Nephron (organoid): Measurements from ENCODE around the gene RPL38.

Source experiments
- H3K27ac Mint-ChIP-seq, 3 experiments: 2 replicates each; pipeline ENCODE4 v1.8.0; 2020; ENCODE audit warnings: mixed read lengths in 3 of 3, mild to moderate bottlenecking in 2 of 3, moderate library complexity in 1 of 3
- H3K27me3 Mint-ChIP-seq: 2 replicates; pipeline ENCODE4 v1.8.0; 2021; ENCODE audit warnings: low read depth, mild to moderate bottlenecking, moderate library complexity, mixed read lengths
- H3K36me3 Mint-ChIP-seq: 2 replicates; pipeline ENCODE4 v1.8.0; 2020; ENCODE audit warnings: low read depth, mixed read lengths
- H3K4me1 Mint-ChIP-seq: 2 replicates; pipeline ENCODE4 v1.8.0; 2020; ENCODE audit warnings: mixed read lengths
- H3K4me3 Mint-ChIP-seq, 3 experiments: 2 replicates each; pipeline ENCODE4 v1.8.0; 2020; ENCODE audit warnings: mild to moderate bottlenecking in 3 of 3, mixed read lengths in 3 of 3, moderate library complexity in 2 of 3
- H3K9me3 Mint-ChIP-seq: 2 replicates; pipeline ENCODE4 v1.8.0; 2020; ENCODE audit warnings: mixed read lengths
- TF ChIP-seq, protein P1 (sequence below), 3 experiments: fragments of 200-600 bp; sonication (generic); IDR thresholded peaks; one replicate each; pipeline ENCODE4 v1.5.0; 2021; ENCODE audit warnings: antibody characterized with exemption in 3 of 3; ENCODE audit not compliant: unreplicated experiment in 3 of 3

Gene RPL38

DNA sequence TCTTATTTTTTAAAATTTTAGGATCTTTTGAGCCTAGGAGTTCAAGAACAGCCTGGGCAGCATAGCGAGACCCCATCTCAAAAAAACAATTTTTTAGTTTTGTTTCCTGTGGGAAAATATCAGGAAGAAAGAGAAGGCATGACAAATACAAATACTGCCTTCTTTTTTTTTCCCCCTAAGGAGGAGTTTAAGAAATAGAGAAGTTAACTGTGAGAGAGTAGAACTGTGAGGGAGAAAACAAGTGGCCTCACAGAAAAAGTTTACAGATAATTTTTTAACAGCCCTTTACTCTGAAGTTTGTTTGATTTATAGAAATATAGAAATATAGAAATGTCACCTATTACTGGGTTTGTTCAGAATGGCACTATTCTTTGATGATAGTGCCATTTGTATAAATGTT, 31.0 kb downstream of the RPL38 start:
- Mint-ChIP-seq H3K9me3 (no peaks in the 10 kb centered on the region), H3K27me3 (peaks cover 3% of the 10 kb centered on the region), H3K4me3 (no peak overlapping the region), H3K27ac (peak overlapping the region in 1 of 3 experiments; percentile 66), H3K36me3 (peaks cover under 1% of the 10 kb centered on the region), H3K4me1 (peaks cover 34% of the 10 kb centered on the region)
- TF ChIP-seq, protein P1, sequence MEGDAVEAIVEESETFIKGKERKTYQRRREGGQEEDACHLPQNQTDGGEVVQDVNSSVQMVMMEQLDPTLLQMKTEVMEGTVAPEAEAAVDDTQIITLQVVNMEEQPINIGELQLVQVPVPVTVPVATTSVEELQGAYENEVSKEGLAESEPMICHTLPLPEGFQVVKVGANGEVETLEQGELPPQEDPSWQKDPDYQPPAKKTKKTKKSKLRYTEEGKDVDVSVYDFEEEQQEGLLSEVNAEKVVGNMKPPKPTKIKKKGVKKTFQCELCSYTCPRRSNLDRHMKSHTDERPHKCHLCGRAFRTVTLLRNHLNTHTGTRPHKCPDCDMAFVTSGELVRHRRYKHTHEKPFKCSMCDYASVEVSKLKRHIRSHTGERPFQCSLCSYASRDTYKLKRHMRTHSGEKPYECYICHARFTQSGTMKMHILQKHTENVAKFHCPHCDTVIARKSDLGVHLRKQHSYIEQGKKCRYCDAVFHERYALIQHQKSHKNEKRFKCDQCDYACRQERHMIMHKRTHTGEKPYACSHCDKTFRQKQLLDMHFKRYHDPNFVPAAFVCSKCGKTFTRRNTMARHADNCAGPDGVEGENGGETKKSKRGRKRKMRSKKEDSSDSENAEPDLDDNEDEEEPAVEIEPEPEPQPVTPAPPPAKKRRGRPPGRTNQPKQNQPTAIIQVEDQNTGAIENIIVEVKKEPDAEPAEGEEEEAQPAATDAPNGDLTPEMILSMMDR (IDR thresholded peaks at IDR 0.05; ENCODE audit: unreplicated experiment in 3 of 3), result no peak

DNA sequence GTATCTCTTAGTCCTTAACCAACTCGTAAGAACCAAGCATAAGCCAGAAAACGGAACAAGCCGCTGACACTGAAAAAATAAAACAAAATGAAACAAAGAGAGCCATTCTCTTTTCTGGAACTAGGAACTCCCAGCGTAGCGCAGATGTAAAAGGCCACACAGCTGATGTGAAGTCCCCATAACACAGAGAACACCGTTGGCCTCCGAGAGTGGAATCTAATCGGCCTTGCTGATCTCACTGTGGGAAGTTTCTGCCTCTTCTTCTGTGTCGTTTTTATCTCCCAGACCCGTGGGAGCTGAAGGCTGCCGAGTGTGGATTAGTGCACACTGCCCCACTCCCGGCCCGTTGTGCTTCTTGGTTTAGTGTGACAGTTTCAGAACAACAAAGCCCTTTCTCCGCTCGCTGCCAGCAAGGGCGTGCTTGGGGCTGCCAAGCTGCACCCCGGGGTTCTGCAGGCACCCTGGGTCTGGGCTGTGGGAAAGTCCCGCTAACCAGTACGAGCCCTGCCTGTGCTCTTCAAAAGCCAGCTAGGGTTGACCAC, 31.6 kb downstream of the RPL38 start:
- peaks cover 3% of the 10 kb centered on the region for H3K27me3 Mint-ChIP-seq
- peaks cover 5% of the 10 kb centered on the region for H3K36me3 Mint-ChIP-seq
- H3K27ac Mint-ChIP-seq, result peak overlapping the region; percentile 33 to 66 (median 54)
- H3K4me3 Mint-ChIP-seq, result no peak overlapping the region
- TF ChIP-seq, protein P1 (IDR thresholded peaks at IDR 0.05; ENCODE audit: unreplicated experiment in 3 of 3), result no peak
- H3K4me1 Mint-ChIP-seq, result peaks cover 38% of the 10 kb centered on the region
- H3K9me3 Mint-ChIP-seq, result no peaks in the 10 kb centered on the region

GRCh38 chr17:74235911-74236371, 32.5 kb downstream of the RPL38 start:
- H3K27ac Mint-ChIP-seq, result peak overlapping the region in 2 of 3 experiments; percentile 15 to 84
- no peaks in the 10 kb centered on the region for H3K9me3 Mint-ChIP-seq
- H3K27me3 Mint-ChIP-seq, result peaks cover 7% of the 10 kb centered on the region
- H3K4me3 Mint-ChIP-seq, result no peak overlapping the region
- TF ChIP-seq, protein P1 (IDR thresholded peaks at IDR 0.05; ENCODE audit: unreplicated experiment in 3 of 3), result no peak
- H3K36me3 Mint-ChIP-seq, result peaks cover 8% of the 10 kb centered on the region
- peaks cover 46% of the 10 kb centered on the region for H3K4me1 Mint-ChIP-seq

- Mint-ChIP-seq H3K36me3 (peaks cover 8% of the 10 kb centered on the region), H3K9me3 (no peaks in the 10 kb centered on the region), H3K27me3 (peaks cover 10% of the 10 kb centered on the region), H3K4me3 (no peak overlapping the region), H3K4me1 (peaks cover 49% of the 10 kb centered on the region), H3K27ac (no peak overlapping the region)
- TF ChIP-seq, protein P1 (IDR thresholded peaks at IDR 0.05; ENCODE audit: unreplicated experiment in 3 of 3), result no peak
Observed at GRCh38 chr17:74237321-74237720, 33.8 kb downstream of the RPL38 start.

GRCh38 chr17:74239172-74239571, 35.7 kb downstream of the RPL38 start:
- TF ChIP-seq, protein P1 (IDR thresholded peaks at IDR 0.05; ENCODE audit: unreplicated experiment in 3 of 3), result no peak
- Mint-ChIP-seq H3K4me1 (peaks cover 46% of the 10 kb centered on the region), H3K27me3 (peaks cover 10% of the 10 kb centered on the region), H3K36me3 (peaks cover 8% of the 10 kb centered on the region), H3K9me3 (no peaks in the 10 kb centered on the region), H3K4me3 (no peak overlapping the region), H3K27ac (peak overlapping the region in 2 of 3 experiments; percentile 75 to 100)

DNA sequence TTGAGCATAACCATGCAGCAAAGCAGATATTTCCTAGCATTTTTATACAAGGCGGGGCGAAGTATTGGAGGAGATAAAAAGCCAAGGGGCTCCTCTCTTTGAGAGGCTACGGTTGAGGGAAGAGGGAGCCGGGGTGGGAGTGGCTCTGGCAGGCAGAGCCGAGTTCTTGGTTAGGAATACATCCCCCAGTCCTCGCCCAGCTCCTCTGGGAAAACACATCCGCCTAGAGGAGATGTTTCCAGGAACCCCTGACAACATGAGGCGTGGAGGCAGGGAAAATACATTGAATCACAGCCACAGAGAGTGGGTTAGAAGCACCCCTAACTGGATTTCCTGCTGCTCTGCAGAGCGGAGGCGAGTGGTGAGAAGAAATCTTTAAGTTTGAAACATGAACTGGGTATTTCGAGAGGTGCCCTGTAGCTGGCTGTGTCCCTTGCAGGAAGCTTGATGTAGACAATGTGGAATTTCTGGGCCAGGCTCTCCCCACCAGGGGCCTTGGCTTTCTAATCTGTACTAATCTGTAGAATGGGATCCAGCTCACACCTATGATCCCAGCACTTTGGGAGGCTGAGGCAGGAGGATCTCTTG, 37.2 kb downstream of the RPL38 start:
- H3K27ac Mint-ChIP-seq, result peak overlapping the region; percentile 94 to 100 (median 99)
- H3K9me3 Mint-ChIP-seq, result no peaks in the 10 kb centered on the region
- H3K4me3 Mint-ChIP-seq, result peak overlapping the region; percentile 26 to 67 (median 53)
- TF ChIP-seq, protein P1 (IDR thresholded peaks at IDR 0.05; ENCODE audit: unreplicated experiment in 3 of 3), result no peak
- peaks cover 8% of the 10 kb centered on the region for H3K36me3 Mint-ChIP-seq
- H3K4me1 Mint-ChIP-seq, result peaks cover 46% of the 10 kb centered on the region
- H3K27me3 Mint-ChIP-seq, result peaks cover 10% of the 10 kb centered on the region
